ENCODE data around the gene DDX5. TPM values are rescaled to one million over a fixed set of nuclear protein-coding genes. Genes with fewer than 3 reads are reported as not detected.

Gene DDX5
- total and polyA plus RNA-seq, 2 of the 13 experiments (the other 11 are each of a cell fraction or from before 2014, with no cell fraction given) = 503 to 684 TPM

DNA sequence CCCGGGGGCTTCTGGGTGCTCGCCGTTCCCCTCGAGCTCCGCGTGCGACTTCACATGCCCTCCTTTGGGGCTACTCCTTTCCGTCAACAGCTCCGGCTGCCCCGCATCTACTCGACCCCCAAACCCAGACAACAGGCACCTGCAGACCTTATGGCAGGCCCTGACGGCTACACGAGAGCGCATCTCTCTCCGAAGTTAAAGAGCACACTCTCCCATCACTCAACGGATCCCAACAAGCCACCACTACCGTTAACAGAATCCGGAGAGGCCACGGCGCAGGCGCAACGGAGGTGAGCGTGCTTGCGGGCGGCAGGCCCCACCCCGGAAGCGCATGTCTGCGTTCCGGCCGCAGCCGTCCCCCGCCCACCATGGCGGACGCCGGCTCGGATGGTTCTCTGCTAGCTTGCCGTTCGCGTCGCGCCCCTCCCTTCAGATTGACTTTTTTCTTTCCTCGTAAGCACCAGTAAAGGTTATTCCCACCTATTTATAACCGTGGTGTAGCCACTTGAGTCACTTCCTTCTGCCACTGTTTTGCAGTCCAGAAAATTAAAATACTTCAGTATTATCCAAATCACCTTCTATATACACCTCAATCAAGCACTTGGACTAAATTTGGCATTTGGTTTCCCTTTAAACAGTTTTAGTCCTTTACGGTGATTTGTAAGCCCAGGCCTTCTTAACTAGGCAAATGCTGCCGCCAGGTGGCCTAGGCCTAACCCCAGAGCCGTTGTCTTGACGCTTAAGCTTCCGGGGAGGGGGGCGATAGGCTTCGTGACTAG lies 9.1 kb downstream of the DDX5 start, which contains the start of gene POLG2 (continued):
- TF ChIP-seq TEAD2 (CRISPR knock-in tag; IDR thresholded peaks at IDR 0.05) (no peak), TBP (CRISPR knock-in tag; IDR thresholded peaks at IDR 0.05) (no peak; the same call in 1 of the 2 replicates), SSRP1 (CRISPR knock-in tag; IDR thresholded peaks at IDR 0.05) (peak; percentile 99), ZNF292 (CRISPR knock-in tag; IDR thresholded peaks at IDR 0.05; ENCODE audit: borderline replicate concordance, low read depth) (peak; percentile 72; the same call in 1 of the 2 replicates), MAFG (CRISPR knock-in tag; IDR thresholded peaks at IDR 0.05) (no peak), ZNF432 (CRISPR knock-in tag; IDR thresholded peaks at IDR 0.05; ENCODE audit: borderline replicate concordance) (no peak), POGZ (CRISPR knock-in tag; IDR thresholded peaks at IDR 0.05) (peak; percentile 84), PHF21A (CRISPR knock-in tag; IDR thresholded peaks at IDR 0.05) (peak; percentile 68), HMG20A (CRISPR knock-in tag; IDR thresholded peaks at IDR 0.05; ENCODE audit: borderline replicate concordance) (peak; percentile 33; the same call in 1 of the 2 replicates)
- TF ChIP-seq, protein P1, sequence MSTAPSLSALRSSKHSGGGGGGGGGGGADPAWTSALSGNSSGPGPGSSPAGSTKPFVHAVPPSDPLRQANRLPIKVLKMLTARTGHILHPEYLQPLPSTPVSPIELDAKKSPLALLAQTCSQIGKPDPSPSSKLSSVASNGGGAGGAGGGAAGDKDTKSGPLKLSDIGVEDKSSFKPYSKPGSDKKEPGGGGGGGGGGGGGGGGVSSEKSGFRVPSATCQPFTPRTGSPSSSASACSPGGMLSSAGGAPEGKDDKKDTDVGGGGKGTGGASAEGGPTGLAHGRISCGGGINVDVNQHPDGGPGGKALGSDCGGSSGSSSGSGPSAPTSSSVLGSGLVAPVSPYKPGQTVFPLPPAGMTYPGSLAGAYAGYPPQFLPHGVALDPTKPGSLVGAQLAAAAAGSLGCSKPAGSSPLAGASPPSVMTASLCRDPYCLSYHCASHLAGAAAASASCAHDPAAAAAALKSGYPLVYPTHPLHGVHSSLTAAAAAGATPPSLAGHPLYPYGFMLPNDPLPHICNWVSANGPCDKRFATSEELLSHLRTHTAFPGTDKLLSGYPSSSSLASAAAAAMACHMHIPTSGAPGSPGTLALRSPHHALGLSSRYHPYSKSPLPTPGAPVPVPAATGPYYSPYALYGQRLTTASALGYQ (CRISPR knock-in tag; IDR thresholded peaks at IDR 0.05) = no peak; the same call in 1 of the 2 replicates
- TF ChIP-seq, protein P2, sequence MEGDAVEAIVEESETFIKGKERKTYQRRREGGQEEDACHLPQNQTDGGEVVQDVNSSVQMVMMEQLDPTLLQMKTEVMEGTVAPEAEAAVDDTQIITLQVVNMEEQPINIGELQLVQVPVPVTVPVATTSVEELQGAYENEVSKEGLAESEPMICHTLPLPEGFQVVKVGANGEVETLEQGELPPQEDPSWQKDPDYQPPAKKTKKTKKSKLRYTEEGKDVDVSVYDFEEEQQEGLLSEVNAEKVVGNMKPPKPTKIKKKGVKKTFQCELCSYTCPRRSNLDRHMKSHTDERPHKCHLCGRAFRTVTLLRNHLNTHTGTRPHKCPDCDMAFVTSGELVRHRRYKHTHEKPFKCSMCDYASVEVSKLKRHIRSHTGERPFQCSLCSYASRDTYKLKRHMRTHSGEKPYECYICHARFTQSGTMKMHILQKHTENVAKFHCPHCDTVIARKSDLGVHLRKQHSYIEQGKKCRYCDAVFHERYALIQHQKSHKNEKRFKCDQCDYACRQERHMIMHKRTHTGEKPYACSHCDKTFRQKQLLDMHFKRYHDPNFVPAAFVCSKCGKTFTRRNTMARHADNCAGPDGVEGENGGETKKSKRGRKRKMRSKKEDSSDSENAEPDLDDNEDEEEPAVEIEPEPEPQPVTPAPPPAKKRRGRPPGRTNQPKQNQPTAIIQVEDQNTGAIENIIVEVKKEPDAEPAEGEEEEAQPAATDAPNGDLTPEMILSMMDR (CRISPR knock-in tag; IDR thresholded peaks at IDR 0.05) = peak; percentile 79
- TF ChIP-seq, protein P3, sequence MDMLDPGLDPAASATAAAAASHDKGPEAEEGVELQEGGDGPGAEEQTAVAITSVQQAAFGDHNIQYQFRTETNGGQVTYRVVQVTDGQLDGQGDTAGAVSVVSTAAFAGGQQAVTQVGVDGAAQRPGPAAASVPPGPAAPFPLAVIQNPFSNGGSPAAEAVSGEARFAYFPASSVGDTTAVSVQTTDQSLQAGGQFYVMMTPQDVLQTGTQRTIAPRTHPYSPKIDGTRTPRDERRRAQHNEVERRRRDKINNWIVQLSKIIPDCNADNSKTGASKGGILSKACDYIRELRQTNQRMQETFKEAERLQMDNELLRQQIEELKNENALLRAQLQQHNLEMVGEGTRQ (IDR thresholded peaks at IDR 0.05; ENCODE audit: low read depth, low read length) = peak; percentile 33; the same call in 1 of the 2 replicates
- TF ChIP-seq, protein P3 (CRISPR knock-in tag; IDR thresholded peaks at IDR 0.05; ENCODE audit: borderline replicate concordance) = peak; percentile 44; the same call in 1 of the 2 replicates
- TF ChIP-seq, protein P4, sequence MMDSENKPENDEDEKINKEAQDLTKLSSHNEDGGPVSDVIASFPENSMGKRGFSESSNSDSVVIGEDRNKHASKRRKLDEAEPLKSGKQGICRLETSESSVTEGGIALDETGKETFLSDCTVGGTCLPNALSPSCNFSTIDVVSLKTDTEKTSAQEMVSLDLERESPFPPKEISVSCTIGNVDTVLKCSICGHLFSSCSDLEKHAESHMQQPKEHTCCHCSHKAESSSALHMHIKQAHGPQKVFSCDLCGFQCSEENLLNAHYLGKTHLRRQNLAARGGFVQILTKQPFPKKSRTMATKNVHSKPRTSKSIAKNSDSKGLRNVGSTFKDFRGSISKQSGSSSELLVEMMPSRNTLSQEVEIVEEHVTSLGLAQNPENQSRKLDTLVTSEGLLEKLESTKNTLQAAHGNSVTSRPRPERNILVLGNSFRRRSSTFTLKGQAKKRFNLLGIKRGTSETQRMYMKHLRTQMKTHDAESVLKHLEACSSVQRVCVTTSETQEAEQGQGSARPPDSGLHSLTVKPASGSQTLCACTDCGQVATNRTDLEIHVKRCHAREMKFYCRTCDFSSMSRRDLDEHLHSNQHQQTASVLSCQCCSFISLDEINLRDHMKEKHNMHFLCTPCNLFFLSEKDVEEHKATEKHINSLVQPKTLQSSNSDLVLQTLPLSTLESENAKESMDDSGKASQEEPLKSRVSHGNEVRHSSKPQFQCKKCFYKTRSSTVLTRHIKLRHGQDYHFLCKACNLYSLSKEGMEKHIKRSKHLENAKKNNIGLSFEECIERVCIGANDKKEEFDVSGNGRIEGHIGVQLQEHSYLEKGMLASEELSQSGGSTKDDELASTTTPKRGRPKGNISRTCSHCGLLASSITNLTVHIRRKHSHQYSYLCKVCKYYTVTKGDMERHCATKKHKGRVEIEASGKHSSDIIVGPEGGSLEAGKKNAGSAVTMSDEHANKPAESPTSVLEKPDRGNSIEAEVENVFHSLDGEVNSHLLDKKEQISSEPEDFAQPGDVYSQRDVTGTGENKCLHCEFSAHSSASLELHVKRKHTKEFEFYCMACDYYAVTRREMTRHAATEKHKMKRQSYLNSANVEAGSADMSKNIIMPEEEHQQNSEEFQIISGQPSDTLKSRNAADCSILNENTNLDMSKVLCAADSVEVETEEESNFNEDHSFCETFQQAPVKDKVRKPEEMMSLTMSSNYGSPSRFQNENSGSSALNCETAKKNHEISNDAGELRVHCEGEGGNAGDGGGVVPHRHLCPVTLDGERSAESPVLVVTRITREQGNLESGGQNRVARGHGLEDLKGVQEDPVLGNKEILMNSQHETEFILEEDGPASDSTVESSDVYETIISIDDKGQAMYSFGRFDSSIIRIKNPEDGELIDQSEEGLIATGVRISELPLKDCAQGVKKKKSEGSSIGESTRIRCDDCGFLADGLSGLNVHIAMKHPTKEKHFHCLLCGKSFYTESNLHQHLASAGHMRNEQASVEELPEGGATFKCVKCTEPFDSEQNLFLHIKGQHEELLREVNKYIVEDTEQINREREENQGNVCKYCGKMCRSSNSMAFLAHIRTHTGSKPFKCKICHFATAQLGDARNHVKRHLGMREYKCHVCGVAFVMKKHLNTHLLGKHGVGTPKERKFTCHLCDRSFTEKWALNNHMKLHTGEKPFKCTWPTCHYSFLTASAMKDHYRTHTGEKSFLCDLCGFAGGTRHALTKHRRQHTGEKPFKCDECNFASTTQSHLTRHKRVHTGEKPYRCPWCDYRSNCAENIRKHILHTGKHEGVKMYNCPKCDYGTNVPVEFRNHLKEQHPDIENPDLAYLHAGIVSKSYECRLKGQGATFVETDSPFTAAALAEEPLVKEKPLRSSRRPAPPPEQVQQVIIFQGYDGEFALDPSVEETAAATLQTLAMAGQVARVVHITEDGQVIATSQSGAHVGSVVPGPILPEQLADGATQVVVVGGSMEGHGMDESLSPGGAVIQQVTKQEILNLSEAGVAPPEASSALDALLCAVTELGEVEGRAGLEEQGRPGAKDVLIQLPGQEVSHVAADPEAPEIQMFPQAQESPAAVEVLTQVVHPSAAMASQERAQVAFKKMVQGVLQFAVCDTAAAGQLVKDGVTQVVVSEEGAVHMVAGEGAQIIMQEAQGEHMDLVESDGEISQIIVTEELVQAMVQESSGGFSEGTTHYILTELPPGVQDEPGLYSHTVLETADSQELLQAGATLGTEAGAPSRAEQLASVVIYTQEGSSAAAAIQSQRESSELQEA (CRISPR knock-in tag; IDR thresholded peaks at IDR 0.05; ENCODE audit: not compliant biosample characterization) = peak; percentile 76

All from HepG2 (cell line).